Right lobe of liver (tissue), 6 donors: ENCODE data around the gene RBMS2. TPM values are rescaled to one million over a fixed set of nuclear protein-coding genes. Genes with fewer than 3 reads are reported as not detected.

Experiments
- ATAC-seq, 4 donors: fragments of 200-7000 bp; cut with Tn5 transposase; one replicate each; pipeline ENCODE4 v1.9.1; 2020; ENCODE audit warnings: mild to moderate bottlenecking in 4 of 4, moderate library complexity in 4 of 4
- DNase-seq, 3 donors: peaks; one replicate each; pipeline ENCODE4 v3.0.0-alpha.2; 2020
- H3K27ac ChIP-seq, 3 donors: fragments of 200-600 bp; one replicate each; pipeline ENCODE4 v1.8.0; 2022
- H3K27me3 ChIP-seq, 2 donors: fragments of 200-600 bp; one replicate each; pipeline ENCODE4 v1.8.0; 2022
- H3K36me3 ChIP-seq, 4 donors: fragments of 200-600 bp; sonication (generic) in 1 of 4; one replicate each; pipeline versions ENCODE4 v1.5.1 to v1.8.0; 2017 to 2022; ENCODE audit warnings: control low read depth in 1 of 4
- H3K4me1 ChIP-seq, 4 donors: fragments of 200-600 bp; sonication (generic) in 1 of 4; one replicate each; pipeline versions ENCODE4 v1.5.1 to v1.8.0; 2017 to 2022; ENCODE audit warnings: control low read depth in 1 of 4
- H3K4me3 ChIP-seq, 3 donors: fragments of 200-600 bp; one replicate each; pipeline ENCODE4 v1.8.0; 2022
- H3K9me3 ChIP-seq, 4 donors: fragments of 200-600 bp; sonication (generic) in 1 of 4; one replicate each; pipeline versions ENCODE4 v1.5.1 to v1.8.0; 2017 to 2022; ENCODE audit warnings: control low read depth in 1 of 4
- POLR2A ChIP-seq: fragments of 450-650 bp; IDR thresholded peaks from one replicate; pipeline ENCODE4 v1.6.1; 2017; ENCODE audit warnings: antibody characterized with exemption, mild to moderate bottlenecking
- WGBS: methylation state at CpG from one replicate; pipeline ENCODE4 v1.1.6; 2018; ENCODE audit warnings: low coverage, low lambda C conversion rate; ENCODE audit not compliant: insufficient coverage; ENCODE audit errors: missing lambda C conversion rate; 5-methylcytosine and 5-hydroxymethylcytosine counted together
- intact Hi-C, 2 donors: fragments of 100-400 bp; cut with DNase I; formaldehyde crosslinking; loops; one replicate each; pipeline versions ENCODE4 v1.11.2 to v1.14.1; 2022
- total RNA-seq, 6 experiments: library from RNA; depleted of rRNA in 2 of 6; stranded (reverse); fragments of >200 nt in 2 of 6; fragmentation: NEBNext Ultra II Directional in 3 of 6; extraction: Animal tissue kit (Norgen Biotek cat#: 25700) in 3 of 6; gene quantifications; one replicate each; pipeline versions ENCODE4 v1.1.0 to v1.2.4, GENCODE V29; 2016 to 2023
- TF ChIP-seq, protein P1 (sequence below), 4 donors: fragments of 200-600 bp in 3 of 4; fragments of 450-650 bp in 1 of 4; IDR thresholded peaks; one replicate each; pipeline versions ENCODE4 v1.5.1 to v1.8.0; 2016 to 2022; ENCODE audit warnings: antibody characterized with exemption in 4 of 4, mild to moderate bottlenecking in 2 of 4
- donor health status: DM: no; HTN: yes; CAD: no.
- donor health status: DM: no; HTN: no; CAD: no.
- donor health status: DM: no; HTN: no; CAD: no.
- donor health status: DM: no; HTN: yes; CAD: no.
- donor health status: DM: no; HTN: yes; CAD: no.

The RBMS2 gene
- total RNA-seq, 6 experiments from 2014 or later, result 3.4 to 6.4 (median 4.3) TPM

DNA sequence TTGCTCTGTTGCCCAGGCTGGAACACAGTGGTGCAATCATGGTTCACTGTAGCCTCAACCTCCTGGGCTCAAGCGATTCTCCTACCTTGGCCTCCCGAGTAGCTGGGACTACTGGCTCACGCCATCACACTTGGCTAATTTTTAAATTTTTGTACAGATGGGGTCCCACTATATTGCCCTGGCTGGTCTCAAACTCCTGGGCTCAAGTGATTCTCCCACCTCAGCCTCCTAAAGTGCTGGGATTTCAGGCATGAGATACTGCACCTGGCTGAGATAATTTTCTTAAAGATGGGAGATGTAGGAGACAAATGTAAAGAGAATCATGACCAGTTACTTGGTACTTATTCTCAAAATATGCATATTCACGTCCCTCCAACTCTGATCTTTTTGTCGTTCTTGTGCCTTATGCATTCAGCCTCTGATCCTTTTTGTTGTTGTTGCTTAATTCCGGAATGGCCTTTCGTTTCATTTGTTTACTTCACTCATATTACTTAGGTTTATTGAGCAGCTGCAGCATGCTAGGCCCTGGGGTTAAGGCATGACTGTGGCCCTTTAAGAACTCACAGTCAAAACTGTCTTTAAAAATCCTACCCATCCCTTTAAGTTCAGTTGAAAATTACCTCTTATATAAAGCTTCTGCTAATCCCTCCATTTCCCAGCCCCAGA lies 8.9 kb downstream of the RBMS2 start:
- no peak for DNase-seq
- Histone ChIP-seq H3K36me3 (no peaks in the 10 kb centered on the region), H3K4me3 (no peak overlapping the region), H3K27me3 (no peaks in the 10 kb centered on the region), H3K9me3 (no peaks in the 10 kb centered on the region), H3K27ac (no peak overlapping the region), H3K4me1 (no peaks in the 10 kb centered on the region)
- intact Hi-C loops, result no loop called here
- no peak for ATAC-seq
- WGBS, result 57% methylated on average over 4 of the region's 7 CpGs
- TF ChIP-seq, protein P1, sequence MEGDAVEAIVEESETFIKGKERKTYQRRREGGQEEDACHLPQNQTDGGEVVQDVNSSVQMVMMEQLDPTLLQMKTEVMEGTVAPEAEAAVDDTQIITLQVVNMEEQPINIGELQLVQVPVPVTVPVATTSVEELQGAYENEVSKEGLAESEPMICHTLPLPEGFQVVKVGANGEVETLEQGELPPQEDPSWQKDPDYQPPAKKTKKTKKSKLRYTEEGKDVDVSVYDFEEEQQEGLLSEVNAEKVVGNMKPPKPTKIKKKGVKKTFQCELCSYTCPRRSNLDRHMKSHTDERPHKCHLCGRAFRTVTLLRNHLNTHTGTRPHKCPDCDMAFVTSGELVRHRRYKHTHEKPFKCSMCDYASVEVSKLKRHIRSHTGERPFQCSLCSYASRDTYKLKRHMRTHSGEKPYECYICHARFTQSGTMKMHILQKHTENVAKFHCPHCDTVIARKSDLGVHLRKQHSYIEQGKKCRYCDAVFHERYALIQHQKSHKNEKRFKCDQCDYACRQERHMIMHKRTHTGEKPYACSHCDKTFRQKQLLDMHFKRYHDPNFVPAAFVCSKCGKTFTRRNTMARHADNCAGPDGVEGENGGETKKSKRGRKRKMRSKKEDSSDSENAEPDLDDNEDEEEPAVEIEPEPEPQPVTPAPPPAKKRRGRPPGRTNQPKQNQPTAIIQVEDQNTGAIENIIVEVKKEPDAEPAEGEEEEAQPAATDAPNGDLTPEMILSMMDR (IDR thresholded peaks at IDR 0.05), result no peak
- TF ChIP-seq POLR2A, result no peak

DNA sequence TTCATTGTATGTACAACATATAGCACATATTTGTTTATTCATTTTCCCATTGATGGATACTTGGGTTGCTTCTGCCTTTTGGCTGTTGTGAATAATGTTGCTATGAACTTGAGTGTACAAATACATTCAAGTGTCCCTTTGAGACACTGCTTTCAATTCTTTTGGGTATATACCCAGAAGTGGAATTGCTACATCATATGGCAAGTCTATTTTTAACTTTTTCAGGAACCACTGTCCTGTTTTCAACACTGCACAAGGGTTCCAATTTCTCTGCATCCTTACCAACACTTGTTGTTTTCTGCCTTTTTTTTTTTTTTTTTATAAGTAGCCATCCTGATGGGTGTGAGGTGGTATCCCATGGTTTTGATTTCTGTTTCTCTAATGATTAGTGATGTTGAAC lies 15.9 kb downstream of the RBMS2 start:
- intact Hi-C loops, result no loop called here
- H3K9me3 ChIP-seq, result no peaks in the 10 kb centered on the region
- TF ChIP-seq POLR2A, result no peak
- H3K27ac ChIP-seq, result no peak overlapping the region
- no peaks in the 10 kb centered on the region for H3K4me1 ChIP-seq
- no peak overlapping the region for H3K4me3 ChIP-seq
- no peak for DNase-seq
- H3K36me3 ChIP-seq, result no peaks in the 10 kb centered on the region
- no peaks in the 10 kb centered on the region for H3K27me3 ChIP-seq
- ATAC-seq, result no peak

DNA sequence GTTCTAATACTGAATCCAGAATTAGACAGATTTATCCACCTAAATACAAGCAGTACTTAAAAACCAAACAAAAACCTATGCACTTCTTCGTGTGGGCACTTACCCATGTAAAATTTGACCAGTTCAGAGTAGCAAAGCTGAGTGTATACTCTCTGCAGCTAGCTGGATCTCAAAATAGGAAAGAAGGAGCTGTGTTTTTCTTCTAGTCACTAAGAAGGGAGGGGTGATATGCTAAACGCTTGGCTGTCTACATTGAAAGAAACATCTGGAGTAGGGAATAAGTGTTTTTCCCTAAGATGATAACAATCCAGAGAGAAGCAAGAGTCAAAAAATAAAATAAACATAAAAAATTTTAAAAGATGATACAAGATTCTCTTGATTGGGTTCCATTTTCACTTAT lies 20.0 kb downstream of the RBMS2 start:
- intact Hi-C loops, result no loop called here
- Histone ChIP-seq H3K9me3 (no peaks in the 10 kb centered on the region), H3K4me1 (no peaks in the 10 kb centered on the region), H3K27me3 (no peaks in the 10 kb centered on the region), H3K4me3 (no peak overlapping the region), H3K27ac (no peak overlapping the region), H3K36me3 (no peaks in the 10 kb centered on the region)
- DNase-seq (no peak), ATAC-seq (no peak)
- no peak for TF ChIP-seq POLR2A
- TF ChIP-seq, protein P1 (IDR thresholded peaks at IDR 0.05), result no peak
- 44% methylated on average over 2 of the region's 2 CpGs for WGBS

DNA sequence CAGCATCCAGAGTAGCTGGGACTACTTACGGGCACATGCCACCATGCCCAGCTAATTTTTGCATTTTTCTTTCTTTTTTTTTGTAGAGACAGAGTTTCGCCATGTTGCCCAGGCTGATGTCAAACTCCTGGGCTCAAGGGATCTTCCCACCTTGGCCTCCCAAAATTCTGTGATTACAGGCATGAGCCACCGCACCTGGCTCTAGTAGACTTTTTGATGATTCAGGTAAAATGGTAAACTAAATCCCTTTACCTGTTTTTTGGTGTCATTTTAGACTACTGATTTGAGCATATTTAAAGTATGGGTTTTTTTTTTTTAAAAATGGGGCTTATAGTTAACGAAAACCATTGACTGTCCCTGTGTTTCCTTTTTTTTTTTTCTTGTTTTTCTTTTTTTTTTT lies 20.5 kb downstream of the RBMS2 start:
- intact Hi-C loops, result no loop called here
- 84% methylated on average over 4 of the region's 4 CpGs for WGBS
- H3K9me3 ChIP-seq, result no peaks in the 10 kb centered on the region
- no peak for DNase-seq
- ATAC-seq, result no peak
- H3K27ac ChIP-seq, result no peak overlapping the region
- H3K4me3 ChIP-seq, result no peak overlapping the region
- TF ChIP-seq, protein P1 (IDR thresholded peaks at IDR 0.05), result no peak
- TF ChIP-seq POLR2A, result no peak
- H3K36me3 ChIP-seq, result no peaks in the 10 kb centered on the region
- no peaks in the 10 kb centered on the region for H3K4me1 ChIP-seq
- H3K27me3 ChIP-seq, result no peaks in the 10 kb centered on the region

DNA sequence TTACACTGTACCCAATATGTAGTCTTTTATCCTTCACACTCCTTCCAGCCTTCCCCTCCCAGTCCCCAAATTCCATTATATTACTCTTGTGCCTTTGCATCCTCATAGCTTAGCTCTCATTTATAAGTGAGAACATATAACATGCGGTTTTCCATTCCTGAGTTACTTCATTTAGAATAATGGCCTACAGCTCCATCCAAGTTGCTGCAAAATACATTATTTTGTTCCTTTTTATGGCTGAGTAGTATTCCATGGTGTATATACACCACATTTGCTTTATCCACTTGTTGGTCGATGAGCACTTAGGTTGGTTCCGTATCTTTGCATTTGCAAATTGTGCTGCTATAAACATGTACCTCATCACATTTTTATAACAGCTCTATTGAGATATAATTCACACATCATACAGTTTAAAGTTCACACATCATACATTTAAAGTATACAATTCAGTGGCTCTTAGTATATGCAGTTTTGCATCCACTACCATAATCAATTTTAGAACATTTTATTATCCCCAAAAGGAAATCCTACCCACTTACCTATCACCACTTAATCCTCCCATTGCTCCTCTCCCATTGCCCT lies 23.5 kb downstream of the RBMS2 start:
- Histone ChIP-seq H3K36me3 (no peaks in the 10 kb centered on the region), H3K27me3 (no peaks in the 10 kb centered on the region), H3K4me1 (no peaks in the 10 kb centered on the region), H3K4me3 (no peak overlapping the region), H3K9me3 (no peaks in the 10 kb centered on the region), H3K27ac (no peak overlapping the region)
- whole genome bisulfite sequencing, result 86% methylated on average over 3 of the region's 3 CpGs
- no peak for TF ChIP-seq POLR2A
- TF ChIP-seq, protein P1 (IDR thresholded peaks at IDR 0.05), result no peak
- ATAC-seq (no peak), DNase-seq (no peak)
- intact Hi-C loops, result no loop called here
